ENCODE results near the gene SNAPC4.
A peak's percentile ranks its signal among the peaks of the same experiment; 100 is the strongest.

SNAPC4 gene

DNA sequence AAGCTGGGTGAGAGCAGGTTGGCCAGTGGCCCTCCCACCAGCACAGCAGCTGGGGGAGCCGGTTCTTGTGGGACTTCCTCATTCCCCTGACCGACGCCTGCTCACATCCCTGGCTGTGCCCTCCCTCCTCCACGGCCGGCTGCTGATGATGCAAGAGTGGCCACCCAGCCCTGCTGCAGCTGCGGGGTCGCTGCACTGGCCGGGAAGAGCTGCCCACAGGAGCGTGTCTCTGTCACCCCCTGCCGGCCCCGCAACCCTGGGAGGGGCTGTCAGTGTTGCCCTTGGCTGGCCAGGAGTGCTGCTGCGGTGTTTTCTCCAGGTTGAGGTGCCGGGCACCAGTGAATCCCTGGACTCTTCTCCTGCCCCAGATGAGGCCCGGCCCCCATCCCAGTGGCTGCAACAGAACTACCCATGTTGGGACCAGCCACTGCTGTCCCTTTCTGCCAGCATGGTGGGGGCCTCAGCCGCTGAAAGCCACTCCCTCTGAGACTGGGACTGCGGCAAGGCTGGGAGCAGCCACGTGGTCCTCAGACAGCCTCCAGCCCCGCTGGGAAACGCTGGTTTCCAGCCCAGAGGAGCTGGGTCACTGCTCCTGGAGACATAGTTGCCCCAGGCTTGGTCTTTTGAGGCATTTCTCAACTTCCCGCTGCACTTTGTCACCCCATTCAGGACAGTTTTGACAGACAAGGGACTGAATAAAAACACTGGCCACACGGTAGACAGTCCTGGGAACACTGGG is 27.2 kb downstream of the SNAPC4 start:
- DNase-seq (ENCODE audit: extremely low read depth, low read depth) = no peak
- peak overlapping the region; percentile 23 for H3K4me3 ChIP-seq (replicated peaks; ENCODE audit: low read depth, low read length)
- TF ChIP-seq, protein P1, sequence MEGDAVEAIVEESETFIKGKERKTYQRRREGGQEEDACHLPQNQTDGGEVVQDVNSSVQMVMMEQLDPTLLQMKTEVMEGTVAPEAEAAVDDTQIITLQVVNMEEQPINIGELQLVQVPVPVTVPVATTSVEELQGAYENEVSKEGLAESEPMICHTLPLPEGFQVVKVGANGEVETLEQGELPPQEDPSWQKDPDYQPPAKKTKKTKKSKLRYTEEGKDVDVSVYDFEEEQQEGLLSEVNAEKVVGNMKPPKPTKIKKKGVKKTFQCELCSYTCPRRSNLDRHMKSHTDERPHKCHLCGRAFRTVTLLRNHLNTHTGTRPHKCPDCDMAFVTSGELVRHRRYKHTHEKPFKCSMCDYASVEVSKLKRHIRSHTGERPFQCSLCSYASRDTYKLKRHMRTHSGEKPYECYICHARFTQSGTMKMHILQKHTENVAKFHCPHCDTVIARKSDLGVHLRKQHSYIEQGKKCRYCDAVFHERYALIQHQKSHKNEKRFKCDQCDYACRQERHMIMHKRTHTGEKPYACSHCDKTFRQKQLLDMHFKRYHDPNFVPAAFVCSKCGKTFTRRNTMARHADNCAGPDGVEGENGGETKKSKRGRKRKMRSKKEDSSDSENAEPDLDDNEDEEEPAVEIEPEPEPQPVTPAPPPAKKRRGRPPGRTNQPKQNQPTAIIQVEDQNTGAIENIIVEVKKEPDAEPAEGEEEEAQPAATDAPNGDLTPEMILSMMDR (IDR thresholded peaks at IDR 0.05; ENCODE audit: low read depth, low read length, missing control alignments) = peak; percentile 43

GRCh38 chr9:136372006-136372405 is 28.0 kb downstream of the SNAPC4 start:
- DNase-seq (ENCODE audit: extremely low read depth, low read depth) = no peak
- no peak overlapping the region for H3K4me3 ChIP-seq (replicated peaks; ENCODE audit: low read depth, low read length)
- TF ChIP-seq, protein P1 (IDR thresholded peaks at IDR 0.05; ENCODE audit: low read depth, low read length, missing control alignments) = no peak

DNA sequence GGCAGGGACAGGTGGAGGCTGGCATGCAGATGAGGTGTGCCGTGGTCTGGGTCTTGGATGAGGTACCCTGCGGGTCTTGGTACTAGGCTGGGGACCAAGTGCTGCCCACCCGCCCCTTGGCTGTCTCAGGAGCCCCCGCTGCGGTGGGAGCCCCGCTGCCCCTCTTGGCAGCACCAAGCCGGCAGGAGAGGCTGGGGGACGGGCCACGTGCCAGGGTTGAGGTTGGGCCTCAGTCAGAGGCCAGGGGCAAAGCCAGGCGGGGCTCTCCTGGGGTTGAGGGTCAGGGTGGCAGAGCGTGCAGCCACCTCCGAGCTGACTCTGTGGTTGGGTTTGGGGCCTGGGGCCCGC is 28.5 kb downstream of the SNAPC4 start:
- DNase-seq (ENCODE audit: extremely low read depth, low read depth) = no peak
- TF ChIP-seq, protein P1 (IDR thresholded peaks at IDR 0.05; ENCODE audit: low read depth, low read length, missing control alignments) = no peak
- no peak overlapping the region for H3K4me3 ChIP-seq (replicated peaks; ENCODE audit: low read depth, low read length)

DNA sequence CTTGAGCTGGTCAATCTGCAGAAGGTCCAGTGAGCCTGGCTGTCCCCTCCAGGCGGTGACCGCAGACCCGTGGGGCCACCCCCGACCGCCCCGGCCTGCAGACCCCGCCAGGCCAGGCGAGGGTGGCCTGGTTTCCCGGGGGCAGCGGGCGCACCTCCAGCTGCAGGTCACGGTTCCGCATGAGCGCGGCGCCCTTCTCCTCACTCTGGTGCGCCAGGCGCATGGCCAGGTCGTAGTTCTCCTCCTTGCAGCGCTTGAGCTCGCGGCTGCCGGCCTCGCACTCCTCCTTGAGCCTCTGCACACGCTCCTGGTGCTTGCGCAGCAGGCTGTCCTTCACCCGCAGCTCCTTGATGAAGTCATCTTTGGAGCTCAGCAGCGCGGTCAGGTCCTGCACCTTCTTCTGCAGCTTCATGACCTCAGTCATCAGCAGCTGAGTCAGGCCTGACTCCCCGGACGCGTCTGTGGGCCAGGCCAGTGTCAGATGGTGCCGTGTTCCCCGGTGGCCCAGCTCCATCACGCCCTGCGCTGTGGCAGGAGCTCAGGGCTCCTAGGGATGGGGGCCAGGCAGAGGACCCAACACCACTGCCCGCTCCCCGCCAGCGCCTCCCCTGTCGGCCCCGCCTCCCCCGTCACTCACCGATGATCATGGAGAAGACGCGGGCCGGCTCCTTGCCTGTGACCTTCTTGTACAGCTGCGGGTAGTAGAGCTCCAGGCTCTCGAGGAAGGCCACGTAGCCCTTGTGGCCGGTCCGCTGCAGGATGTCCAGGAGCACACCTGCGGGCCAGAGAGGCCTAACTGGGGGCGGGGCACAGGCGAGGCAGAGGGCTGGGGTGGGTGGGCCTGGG is 29.1 kb downstream of the SNAPC4 start:
- H3K4me3 ChIP-seq (replicated peaks; ENCODE audit: low read depth, low read length) = no peak overlapping the region
- DNase-seq (ENCODE audit: extremely low read depth, low read depth) = no peak
- TF ChIP-seq, protein P1 (IDR thresholded peaks at IDR 0.05; ENCODE audit: low read depth, low read length, missing control alignments) = no peak

GRCh38 chr9:136370037-136370436 is 29.9 kb downstream of the SNAPC4 start:
- H3K4me3 ChIP-seq (replicated peaks; ENCODE audit: low read depth, low read length) = no peak overlapping the region
- no peak for DNase-seq (ENCODE audit: extremely low read depth, low read depth)

GRCh38 chr9:136368190-136368589 is 31.8 kb downstream of the SNAPC4 start:
- TF ChIP-seq, protein P1 (IDR thresholded peaks at IDR 0.05; ENCODE audit: low read depth, low read length, missing control alignments) = no peak
- no peak for DNase-seq (ENCODE audit: extremely low read depth, low read depth)
- no peak overlapping the region for H3K4me3 ChIP-seq (replicated peaks; ENCODE audit: low read depth, low read length)

More at GRCh38 chr9:136370037-136370436, 29.9 kb downstream of the SNAPC4 start:
- TF ChIP-seq, protein P1 (IDR thresholded peaks at IDR 0.05; ENCODE audit: low read depth, low read length, missing control alignments) = no peak

Measured in HFF-Myc (cell line).